AG09319 (cell line): ENCODE measurements around the gene RFPL2.

Experiments
- DNase-seq: peaks from one replicate; pipeline ENCODE4 v3.0.0-alpha.2; 2010; ENCODE audit warnings: low read depth; ENCODE audit errors: extremely low read depth
- TF ChIP-seq, protein P1 (sequence below): IDR thresholded peaks from 2 replicates; pipeline ENCODE4 v1.5.1; 2011; ENCODE audit warnings: low read depth, mild to moderate bottlenecking, inconsistent platforms, low read length, moderate library complexity

The RFPL2 gene

GRCh38 chr22:32204856-32205722 lies at the start of gene RFPL2:
TSS of gene RFPL2 (minus strand) at chr22:32205073. CDS start at chr22:32202451, 2,622 bp downstream.
- TF ChIP-seq, protein P1, sequence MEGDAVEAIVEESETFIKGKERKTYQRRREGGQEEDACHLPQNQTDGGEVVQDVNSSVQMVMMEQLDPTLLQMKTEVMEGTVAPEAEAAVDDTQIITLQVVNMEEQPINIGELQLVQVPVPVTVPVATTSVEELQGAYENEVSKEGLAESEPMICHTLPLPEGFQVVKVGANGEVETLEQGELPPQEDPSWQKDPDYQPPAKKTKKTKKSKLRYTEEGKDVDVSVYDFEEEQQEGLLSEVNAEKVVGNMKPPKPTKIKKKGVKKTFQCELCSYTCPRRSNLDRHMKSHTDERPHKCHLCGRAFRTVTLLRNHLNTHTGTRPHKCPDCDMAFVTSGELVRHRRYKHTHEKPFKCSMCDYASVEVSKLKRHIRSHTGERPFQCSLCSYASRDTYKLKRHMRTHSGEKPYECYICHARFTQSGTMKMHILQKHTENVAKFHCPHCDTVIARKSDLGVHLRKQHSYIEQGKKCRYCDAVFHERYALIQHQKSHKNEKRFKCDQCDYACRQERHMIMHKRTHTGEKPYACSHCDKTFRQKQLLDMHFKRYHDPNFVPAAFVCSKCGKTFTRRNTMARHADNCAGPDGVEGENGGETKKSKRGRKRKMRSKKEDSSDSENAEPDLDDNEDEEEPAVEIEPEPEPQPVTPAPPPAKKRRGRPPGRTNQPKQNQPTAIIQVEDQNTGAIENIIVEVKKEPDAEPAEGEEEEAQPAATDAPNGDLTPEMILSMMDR = no peak
- no peak for DNase-seq

DNA sequence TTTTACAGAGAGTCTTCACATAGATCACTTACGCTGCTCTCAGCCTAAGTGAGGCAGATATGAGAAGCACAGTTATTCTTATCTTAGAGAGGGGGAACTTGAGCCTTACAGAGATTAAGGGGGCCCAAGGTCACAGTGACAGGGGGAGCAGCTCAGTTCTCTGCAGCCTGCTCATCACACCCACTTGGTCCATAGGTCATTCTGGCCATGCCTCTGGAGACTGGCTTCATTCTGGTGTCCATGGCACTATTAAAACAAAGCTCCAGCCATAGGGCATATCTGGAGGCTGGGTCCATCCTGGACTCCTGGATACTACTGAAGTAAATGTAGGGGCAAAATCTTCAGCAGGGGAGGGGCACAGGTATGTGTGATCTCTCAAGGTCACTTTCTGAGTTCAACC lies 44.4 kb upstream of the RFPL2 start:
- TF ChIP-seq, protein P1 = no peak
- no peak for DNase-seq

GRCh38 chr22:32248276-32248675 lies 43.4 kb upstream of the RFPL2 start:
- no peak for DNase-seq
- TF ChIP-seq, protein P1 = no peak

GRCh38 chr22:32246166-32246565 lies 41.3 kb upstream of the RFPL2 start:
- TF ChIP-seq, protein P1 = no peak
- DNase-seq = no peak

DNA sequence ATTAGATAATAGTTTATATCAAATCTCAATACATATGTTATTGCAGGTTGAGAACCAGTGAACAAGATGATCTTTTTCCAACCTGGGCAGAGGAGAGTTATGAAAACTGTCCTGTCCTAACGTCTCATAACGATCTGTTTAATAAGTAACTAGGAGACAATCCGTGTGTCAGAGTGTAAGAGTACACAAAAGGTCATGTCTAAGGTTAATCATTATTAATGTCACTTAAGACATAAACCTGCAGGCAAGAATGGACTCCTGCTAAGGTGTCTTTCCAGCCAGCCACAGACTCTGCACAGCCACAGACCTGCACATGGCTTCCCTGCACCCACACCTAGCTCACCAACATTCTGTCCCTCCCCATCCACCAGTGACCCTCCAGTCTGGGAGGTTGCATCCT lies 40.2 kb upstream of the RFPL2 start:
- DNase-seq = no peak
- TF ChIP-seq, protein P1 = no peak

DNA sequence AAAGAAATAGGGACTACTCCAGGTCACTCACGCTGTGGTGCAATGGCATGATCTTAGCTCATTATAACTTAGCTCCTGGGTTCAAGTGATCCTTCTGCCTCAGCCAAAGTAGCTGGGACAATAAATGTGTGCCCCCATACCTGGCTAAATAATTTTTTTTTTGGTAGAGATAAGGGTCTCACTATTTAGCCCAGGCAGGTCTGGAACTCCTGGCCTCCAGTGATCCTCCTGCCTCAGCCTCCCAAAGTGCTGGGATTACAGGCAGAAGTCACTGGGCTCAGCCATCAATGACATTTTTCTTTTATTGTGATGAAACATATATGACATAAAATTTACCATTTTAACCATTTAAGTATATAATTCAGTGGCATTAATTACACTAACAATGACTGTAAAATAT lies 39.7 kb upstream of the RFPL2 start:
- TF ChIP-seq, protein P1 = no peak
- no peak for DNase-seq

- TF ChIP-seq, protein P1 = no peak
- DNase-seq = no peak
Observed at GRCh38 chr22:32240461-32240860, 35.6 kb upstream of the RFPL2 start.
